GM19351 (cell line): Measurements from ENCODE around the gene CCT4.
"Not testable (repeated sequence)": the region's sequence is repeated elsewhere in the genome, so short reads cannot be mapped to it uniquely, and the experiment has no call there.

Experiments used
- ATAC-seq: cut with Tn5 transposase; IDR thresholded peaks from one replicate; pipeline ENCODE4 v1.9.1; 2021; ENCODE audit warnings: mild to moderate bottlenecking, moderate library complexity; ENCODE audit not compliant: unreplicated experiment

CCT4 gene

GRCh38 chr2:61888267-61889055 lies at the start of gene CCT4:
Gene CCT4, minus strand, starts transcription at chr2:61888656. Its CDS starts 149 bp downstream, at chr2:61888507.
- ATAC-seq: peak; percentile 70

GRCh38 chr2:61937886-61938285 lies 49.4 kb upstream of the CCT4 start:
- ATAC-seq: no peak

GRCh38 chr2:61937098-61937497 lies 48.6 kb upstream of the CCT4 start:
- ATAC-seq: no peak

GRCh38 chr2:61928826-61929461 lies 40.5 kb upstream of the CCT4 start:
- ATAC-seq: no peak

- ATAC-seq: no peak
These were observed 38.3 kb upstream of the CCT4 start for GRCh38 chr2:61926531-61927477.

DNA sequence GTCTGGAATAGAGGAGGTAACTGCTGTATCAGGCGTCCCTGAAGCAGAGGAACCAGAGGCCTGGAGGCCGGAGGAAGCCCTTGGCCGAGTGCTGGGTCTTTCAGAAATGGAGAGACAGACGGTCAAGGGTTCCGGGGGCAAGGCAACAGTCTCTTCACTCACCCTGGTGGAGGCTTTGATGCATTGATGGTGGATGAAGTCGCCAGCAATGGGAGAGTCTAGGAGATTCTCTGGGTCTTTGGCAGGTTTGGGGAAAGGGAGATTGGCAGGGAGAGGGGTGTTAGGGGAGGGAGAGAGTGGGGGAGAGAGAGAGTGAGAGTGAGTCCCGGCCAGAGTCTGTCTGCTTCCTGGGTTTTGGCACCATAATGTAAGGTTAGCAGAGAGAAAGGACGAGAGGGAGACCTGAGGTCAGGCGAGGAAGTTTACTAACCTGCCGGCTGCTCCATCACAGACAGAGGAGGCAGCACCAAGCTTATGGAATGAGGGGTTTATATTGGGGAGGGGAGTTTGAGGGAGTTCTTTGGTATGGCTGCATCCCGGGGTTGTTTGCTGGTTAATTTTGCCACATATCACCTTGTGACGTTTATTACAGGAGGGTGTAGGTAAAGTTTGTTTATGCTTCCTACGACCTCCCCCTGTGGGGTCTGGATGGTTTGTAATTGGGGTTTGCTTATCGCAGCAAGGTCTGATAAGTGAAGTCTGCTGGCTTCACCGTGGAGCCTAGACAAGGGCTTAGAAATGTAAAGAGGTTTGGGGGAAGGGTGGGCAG lies 36.6 kb upstream of the CCT4 start:
- ATAC-seq: no peak

DNA sequence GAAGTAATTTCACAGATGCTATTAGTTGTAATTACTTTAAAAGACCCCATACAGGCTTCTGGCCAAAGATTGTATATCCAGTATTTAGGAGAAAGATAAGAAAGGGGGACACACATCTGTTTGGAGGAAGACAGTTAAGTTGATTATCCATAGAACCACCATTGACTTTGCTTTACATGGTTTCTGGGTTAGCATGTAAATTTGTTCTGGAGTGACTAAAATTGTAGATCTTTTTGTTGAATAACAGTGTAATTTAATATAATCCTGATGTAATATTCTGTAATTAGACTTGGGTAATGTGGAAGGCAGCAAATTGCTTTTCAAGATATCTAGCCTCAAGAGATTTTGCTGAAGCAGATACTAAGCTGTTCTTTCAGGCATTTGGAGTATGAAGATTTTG lies 34.3 kb upstream of the CCT4 start:
- no peak for ATAC-seq

DNA sequence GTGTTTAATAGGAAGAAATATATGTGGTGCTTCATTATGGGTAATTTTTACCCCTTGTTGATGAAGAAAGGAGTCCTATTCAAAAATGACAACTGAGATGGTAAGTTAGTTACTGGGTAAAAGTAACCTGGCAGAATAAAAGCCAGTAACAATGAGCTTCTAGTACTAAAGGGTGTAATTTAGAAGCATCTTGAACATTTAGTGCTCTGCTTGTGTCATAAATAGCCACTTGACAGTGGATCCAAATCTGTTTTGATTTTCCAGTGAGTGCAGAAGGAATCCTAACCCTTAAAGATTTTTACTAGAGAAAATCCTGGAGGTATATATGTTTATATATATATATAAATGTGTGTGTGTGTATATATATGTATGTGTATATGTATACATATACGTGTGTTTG lies 32.1 kb upstream of the CCT4 start:
- no peak for ATAC-seq

DNA sequence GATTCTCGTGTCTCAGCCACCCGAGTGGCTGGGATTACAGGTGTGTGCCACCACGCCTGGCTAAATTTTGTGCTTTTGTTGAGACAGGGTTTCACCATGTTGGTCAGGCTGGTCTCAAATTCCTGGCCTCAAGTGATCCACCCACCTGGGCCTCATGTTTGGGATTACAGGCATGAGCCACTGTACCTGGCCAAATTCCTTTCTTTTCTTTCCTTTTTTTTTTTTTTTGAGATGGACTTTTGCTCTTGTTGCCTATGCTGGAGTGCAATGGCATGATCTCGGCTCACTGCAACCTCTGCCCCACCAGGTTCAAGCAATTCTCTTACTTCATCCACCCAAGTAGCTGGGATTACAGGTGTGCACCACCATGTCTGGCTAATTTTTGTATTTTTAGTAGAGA lies 26.3 kb upstream of the CCT4 start:
- not testable (repeated sequence) for ATAC-seq

GRCh38 chr2:61911510-61911909 lies 23.1 kb upstream of the CCT4 start:
- ATAC-seq: no peak

GRCh38 chr2:61910603-61911002 lies 22.1 kb upstream of the CCT4 start:
- ATAC-seq: no peak

- no peak for ATAC-seq
These were observed 20.7 kb upstream of the CCT4 start for GRCh38 chr2:61909116-61909515.

GRCh38 chr2:61906186-61906470 lies 17.7 kb upstream of the CCT4 start:
- ATAC-seq: no peak

- peak; percentile 99 for ATAC-seq
These were observed 17.1 kb upstream of the CCT4 start, which contains the start of gene COMMD1 for GRCh38 chr2:61905372-61906185. Gene COMMD1, plus strand, starts transcription at chr2:61905674. Its CDS starts 5 bp downstream, at chr2:61905679.

DNA sequence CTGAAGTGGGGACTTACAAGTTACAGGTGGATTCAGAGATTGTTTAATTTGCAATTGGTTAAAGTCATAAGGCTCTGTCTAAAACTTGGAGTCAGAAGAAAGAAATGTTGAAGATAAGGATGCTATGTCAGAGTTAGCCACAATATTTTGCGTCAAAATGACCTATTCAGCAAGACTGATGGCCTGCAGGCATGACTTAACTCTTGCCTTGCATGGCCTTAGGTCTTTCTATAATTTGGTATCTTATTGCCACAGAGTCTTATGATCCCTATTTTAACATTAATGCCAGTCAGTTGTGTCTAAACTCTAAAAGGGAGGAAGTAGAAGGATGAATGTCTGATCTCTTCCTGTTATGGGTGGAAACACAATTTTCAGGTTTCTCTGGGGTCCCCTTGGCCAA lies 11.8 kb upstream of the CCT4 start:
- ATAC-seq: no peak

GRCh38 chr2:61898810-61899209 lies 10.4 kb upstream of the CCT4 start:
- no peak for ATAC-seq

- ATAC-seq: no peak
These were observed 664 bp downstream of the CCT4 start for GRCh38 chr2:61887717-61888266.

DNA sequence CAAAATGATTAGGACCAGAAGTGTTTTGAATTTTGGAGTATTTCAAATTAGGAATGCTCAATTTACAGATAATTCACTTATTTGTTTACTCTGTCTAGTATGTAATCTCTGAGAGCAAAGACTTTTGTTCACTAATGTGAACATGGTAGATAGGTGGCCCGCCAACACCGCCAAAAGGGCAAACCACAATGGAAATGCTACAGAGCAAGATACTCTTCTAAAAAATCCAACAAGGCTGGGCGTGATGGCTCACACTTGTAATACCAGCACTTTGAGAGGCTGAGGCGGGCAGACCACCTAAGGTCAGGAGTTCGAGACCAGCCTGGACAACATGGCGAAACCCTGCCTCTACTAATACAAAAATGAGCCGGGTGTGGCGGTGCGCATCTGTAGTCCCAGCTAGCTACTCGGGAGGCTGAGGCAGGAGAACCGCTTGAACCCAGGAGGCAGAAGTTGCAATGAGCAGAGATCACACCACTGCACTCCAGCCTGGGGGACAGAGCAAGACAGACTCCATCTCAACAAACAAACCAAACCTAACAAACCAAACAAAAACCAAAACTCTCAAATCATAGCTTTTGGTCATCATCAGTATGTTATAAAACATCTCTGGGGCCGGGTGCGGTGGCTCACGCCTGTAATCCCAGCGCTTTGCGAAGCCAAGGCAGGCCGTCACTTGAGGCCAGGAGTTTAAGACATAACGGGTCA lies 2.4 kb downstream of the CCT4 start:
- ATAC-seq: no peak

- ATAC-seq: no peak
These were observed 5.6 kb downstream of the CCT4 start for GRCh38 chr2:61882850-61883249.
